ENCODE data around the gene INPP5F. TPM values are rescaled to one million over a fixed set of nuclear protein-coding genes. Genes with fewer than 3 reads are reported as not detected.

Gene INPP5F
- total and polyA plus RNA-seq, 12 donors, result 5.1 to 26.4 (median 10.5) TPM

DNA sequence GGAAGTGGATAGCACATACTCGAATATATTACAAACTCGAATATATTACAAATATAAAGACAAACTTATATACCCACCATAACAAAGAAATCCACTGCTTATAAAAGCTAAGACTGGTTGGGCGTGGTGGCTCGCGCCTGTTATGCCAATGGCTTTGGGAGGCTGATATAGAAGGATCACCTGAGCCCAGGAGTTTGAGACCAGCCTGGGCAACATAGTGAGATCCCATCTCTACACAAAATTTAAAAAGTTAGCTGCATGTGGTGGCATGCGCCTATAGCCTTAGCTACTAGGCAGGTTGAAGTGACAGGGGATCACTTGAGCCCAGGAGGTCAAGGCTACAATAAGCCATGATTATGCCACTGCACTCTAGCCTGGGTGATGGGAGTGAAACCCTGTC, 126.4 kb downstream of the INPP5F start:
- Histone ChIP-seq H3K36me3 (replicated peaks in 1 of 2) (peaks cover 0 to 38% of the 10 kb centered on the region in 2 donors), H3K4me3 (no peak overlapping the region), H3K4me1 (replicated peaks in 1 of 2) (peaks cover 0 to 6% of the 10 kb centered on the region in 2 donors), H3K27me3 (no peaks in the 10 kb centered on the region), H3K27ac (no peak overlapping the region), H3K9me3 (replicated peaks in 1 of 3) (no peaks in the 10 kb centered on the region)
- TF ChIP-seq, protein P1, sequence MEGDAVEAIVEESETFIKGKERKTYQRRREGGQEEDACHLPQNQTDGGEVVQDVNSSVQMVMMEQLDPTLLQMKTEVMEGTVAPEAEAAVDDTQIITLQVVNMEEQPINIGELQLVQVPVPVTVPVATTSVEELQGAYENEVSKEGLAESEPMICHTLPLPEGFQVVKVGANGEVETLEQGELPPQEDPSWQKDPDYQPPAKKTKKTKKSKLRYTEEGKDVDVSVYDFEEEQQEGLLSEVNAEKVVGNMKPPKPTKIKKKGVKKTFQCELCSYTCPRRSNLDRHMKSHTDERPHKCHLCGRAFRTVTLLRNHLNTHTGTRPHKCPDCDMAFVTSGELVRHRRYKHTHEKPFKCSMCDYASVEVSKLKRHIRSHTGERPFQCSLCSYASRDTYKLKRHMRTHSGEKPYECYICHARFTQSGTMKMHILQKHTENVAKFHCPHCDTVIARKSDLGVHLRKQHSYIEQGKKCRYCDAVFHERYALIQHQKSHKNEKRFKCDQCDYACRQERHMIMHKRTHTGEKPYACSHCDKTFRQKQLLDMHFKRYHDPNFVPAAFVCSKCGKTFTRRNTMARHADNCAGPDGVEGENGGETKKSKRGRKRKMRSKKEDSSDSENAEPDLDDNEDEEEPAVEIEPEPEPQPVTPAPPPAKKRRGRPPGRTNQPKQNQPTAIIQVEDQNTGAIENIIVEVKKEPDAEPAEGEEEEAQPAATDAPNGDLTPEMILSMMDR (IDR thresholded peaks at IDR 0.05), result no peak
- no peak for TF ChIP-seq POLR2A (IDR thresholded peaks at IDR 0.05)
- intact Hi-C loops (cut with DNase I), result no loop called here
- DNase-seq, result no peak
- 95 to 98% (median 96%) methylated on average over 6 of the region's 6 CpGs for WGBS, 4 donors

- Histone ChIP-seq H3K27ac (no peak overlapping the region), H3K4me1 (replicated peaks in 1 of 2) (peaks cover 0 to 6% of the 10 kb centered on the region in 2 donors), H3K4me3 (no peak overlapping the region), H3K9me3 (replicated peaks in 1 of 3) (no peaks in the 10 kb centered on the region), H3K36me3 (replicated peaks in 1 of 2) (peaks cover 0 to 36% of the 10 kb centered on the region in 2 donors), H3K27me3 (no peaks in the 10 kb centered on the region)
- WGBS, 4 donors, result 91 to 96% (median 93%) methylated on average over 6 of the region's 6 CpGs
- intact Hi-C loops (cut with DNase I), result no loop called here
- DNase-seq, result no peak
- TF ChIP-seq, protein P1 (IDR thresholded peaks at IDR 0.05), result no peak
- no peak for TF ChIP-seq POLR2A (IDR thresholded peaks at IDR 0.05)
Measured at GRCh38 chr10:119852822-119853221, 127.0 kb downstream of the INPP5F start.

DNA sequence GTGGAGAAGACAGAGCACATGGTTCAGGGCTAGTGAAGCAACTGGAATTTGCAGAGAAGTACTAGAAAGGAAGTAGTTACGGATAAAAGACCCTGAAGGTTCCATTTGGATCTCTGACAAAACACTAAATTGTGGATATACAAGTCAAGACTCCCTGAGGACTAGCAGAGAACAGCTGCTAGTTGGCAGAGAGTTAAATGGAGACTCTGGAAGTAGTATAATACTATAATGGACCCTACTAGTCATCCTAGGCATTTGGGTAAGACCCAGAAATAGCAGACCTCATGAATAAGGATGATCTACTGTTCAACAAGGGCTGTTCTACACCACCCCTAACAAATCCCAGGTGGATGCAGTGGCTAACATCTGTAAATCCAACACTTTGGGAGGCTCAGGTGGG, 127.7 kb downstream of the INPP5F start:
- WGBS, 4 donors, result 86 to 100% (median 95%) methylated on average over 1 of the region's 1 CpG
- Histone ChIP-seq H3K27ac (no peak overlapping the region), H3K4me3 (no peak overlapping the region), H3K9me3 (replicated peaks in 1 of 3) (no peaks in the 10 kb centered on the region), H3K36me3 (replicated peaks in 1 of 2) (peaks cover 0 to 34% of the 10 kb centered on the region in 2 donors), H3K4me1 (replicated peaks in 1 of 2) (no peaks in the 10 kb centered on the region), H3K27me3 (no peaks in the 10 kb centered on the region)
- DNase-seq, result no peak
- intact Hi-C loops (cut with DNase I), result no loop called here
- TF ChIP-seq, protein P1 (IDR thresholded peaks at IDR 0.05), result no peak
- TF ChIP-seq POLR2A (IDR thresholded peaks at IDR 0.05), result no peak

DNA sequence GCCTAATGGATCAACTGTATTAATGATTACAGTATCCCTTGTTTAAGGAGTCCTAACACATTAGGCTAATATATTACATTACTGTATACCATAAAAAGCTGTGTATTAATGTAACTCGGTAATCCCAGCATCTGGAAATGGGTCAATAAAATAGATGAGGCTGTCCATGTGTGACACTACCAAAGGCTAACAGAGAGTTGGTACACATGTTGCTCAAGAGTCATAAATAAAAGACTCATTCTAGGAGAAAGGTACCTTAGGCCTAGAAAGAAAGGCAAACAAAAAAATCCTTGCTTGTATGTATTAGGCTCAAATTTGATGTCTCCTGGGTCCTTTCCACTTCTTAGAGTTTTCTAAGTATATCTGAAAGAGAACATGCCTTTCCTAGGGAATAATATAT, 132.2 kb downstream of the INPP5F start:
- Histone ChIP-seq H3K36me3 (replicated peaks in 1 of 2) (peaks cover 0 to 14% of the 10 kb centered on the region in 2 donors), H3K27me3 (no peaks in the 10 kb centered on the region), H3K4me1 (replicated peaks in 1 of 2) (no peaks in the 10 kb centered on the region), H3K9me3 (replicated peaks in 1 of 3) (no peaks in the 10 kb centered on the region), H3K27ac (no peak overlapping the region), H3K4me3 (no peak overlapping the region)
- no peak for DNase-seq
- WGBS, 4 donors, result 40 to 69% (median 55%) methylated on average over 1 of the region's 1 CpG
- TF ChIP-seq, protein P1 (IDR thresholded peaks at IDR 0.05), result no peak
- no peak for TF ChIP-seq POLR2A (IDR thresholded peaks at IDR 0.05)
- intact Hi-C loops (cut with DNase I), result loop anchor here in 1 of 2 donors (5.0 kb wide), 1 partner anchor 171 kb away; no protein-coding TSS in a partner anchor

All from adrenal gland (tissue), 12 donors.